HCT116 (cell line): ENCODE measurements around the gene CDYL2. TPM values are rescaled to one million over a fixed set of nuclear protein-coding genes. Genes with fewer than 3 reads are reported as not detected.

Source experiments
- ATAC-seq: fragments of 200-7000 bp; cut with Tn5 transposase; 2 replicates; pipeline ENCODE4 v1.9.1; 2020; ENCODE audit warnings: mild to moderate bottlenecking, moderate library complexity
- BruUV-seq: library from RNA; stranded (reverse); fragments of 400-500 nt; replicated peaks from 2 replicates; lab custom pipeline; 2021; lab: Mats Ljungman, UMichigan
- CTCF ChIA-PET: fragments of 300-600 bp; sonication (Branson Sonifier 250); formaldehyde crosslinking; loops from one replicate; lab custom pipeline; 2021; ENCODE audit warnings: antibody characterized with exemption; lab: Charles Lee
- POLR2A ChIA-PET: fragments of 300-600, 350-600 bp; sonication (Branson Sonifier 250); formaldehyde crosslinking; loops from one replicate; lab custom pipeline; 2021; ENCODE audit warnings: antibody characterized with exemption; lab: Charles Lee
- RAD21 ChIA-PET, 2 experiments: fragments of 300-600 bp; sonication (Branson Sonifier 250); formaldehyde crosslinking; loops; one replicate each; lab custom pipeline; 2023; ENCODE audit warnings: low total read pairs in 2 of 2; ENCODE audit not compliant: uncharacterized antibody in 2 of 2, unreplicated experiment in 2 of 2, low non-redundant PET in 1 of 2; lab: Charles Lee
- DNase-seq: peaks from one replicate; pipeline ENCODE4 v3.0.0-alpha.2; 2010; ENCODE audit warnings: low read depth, low spot score
- H2AFZ ChIP-seq: fragments of 200-600 bp; shearing (Covaris generic), sonication (generic); 2 replicates; pipeline ENCODE4 v1.6.1; 2017; ENCODE audit warnings: low read depth, mixed run types, mixed read lengths, antibody characterized with exemption, low read length; ENCODE audit not compliant: poor library complexity, severe bottlenecking
- H3K27ac ChIP-seq: 2 replicates; pipeline ENCODE4 v1.5.1; 2012; ENCODE audit warnings: low read depth, low read length
- H3K27me3 ChIP-seq: fragments of 200-600 bp; sonication (generic); 2 replicates; pipeline ENCODE4 v1.6.1; 2016; ENCODE audit warnings: mixed run types, low read length, mixed read lengths; ENCODE audit not compliant: insufficient read depth
- H3K36me3 ChIP-seq, 2 experiments: fragments of 200-500 bp in 1 of 2; fragments of 200-600 bp in 1 of 2; sonication (Bioruptor generic) in 1 of 2; sonication (generic) in 1 of 2; 2 replicates each; pipeline versions ENCODE4 v1.5.1 to v1.6.1; 2014 to 2016; ENCODE audit warnings: low read length in 2 of 2, inconsistent platforms in 1 of 2, mixed read lengths in 1 of 2, mixed run types in 1 of 2; ENCODE audit not compliant: insufficient read depth in 2 of 2, control insufficient read depth in 1 of 2
- H3K4me1 ChIP-seq, 2 experiments: fragments of 200-600 bp in 1 of 2; sonication (generic) in 1 of 2; 2 replicates each; pipeline versions ENCODE4 v1.5.1 to v1.6.1; 2012 to 2017; ENCODE audit warnings: low read length in 2 of 2, inconsistent platforms in 1 of 2, mild to moderate bottlenecking in 1 of 2, mixed read lengths in 1 of 2, mixed run types in 1 of 2, moderate library complexity in 1 of 2; ENCODE audit not compliant: insufficient read depth in 2 of 2, control insufficient read depth in 1 of 2
- H3K4me2 ChIP-seq: fragments of 200-600 bp; sonication (generic); 2 replicates; pipeline ENCODE4 v1.6.1; 2017; ENCODE audit warnings: mixed run types, low read length, mixed read lengths
- H3K4me3 ChIP-seq, 2 experiments: fragments of 200-600 bp in 1 of 2; sonication (generic) in 1 of 2; replicated peaks in 1 of 2; 2 replicates each; pipeline ENCODE4 v1.5.1; 2011 to 2016; ENCODE audit warnings: low read length in 2 of 2, control low read depth in 1 of 2, low read depth in 1 of 2, mild to moderate bottlenecking in 1 of 2, mixed read lengths in 1 of 2, mixed run types in 1 of 2
- H3K79me2 ChIP-seq: fragments of 200-600 bp; sonication (generic); 2 replicates; pipeline ENCODE4 v1.6.1; 2017; ENCODE audit warnings: mild to moderate bottlenecking, mixed run types, low read length, moderate library complexity, mixed read lengths; ENCODE audit not compliant: insufficient read depth
- H3K9ac ChIP-seq: fragments of 200-600 bp; sonication (generic); 2 replicates; pipeline ENCODE4 v1.6.1; 2016; ENCODE audit warnings: low read length, mixed read lengths
- H3K9me2 ChIP-seq: fragments of 200-600 bp; sonication (generic), shearing (Covaris generic); 2 replicates; pipeline ENCODE4 v1.6.1; 2017; ENCODE audit warnings: mixed run types, mild to moderate bottlenecking, moderate library complexity; ENCODE audit not compliant: insufficient read depth
- H3K9me3 ChIP-seq, 2 experiments: fragments of 200-500 bp in 1 of 2; fragments of 200-600 bp in 1 of 2; sonication (Bioruptor generic) in 1 of 2; sonication (generic) in 1 of 2; 2 replicates each; pipeline ENCODE4 v1.6.1; 2014 to 2017; ENCODE audit warnings: low read length in 2 of 2, mixed read lengths in 2 of 2, inconsistent platforms in 1 of 2, low read depth in 1 of 2, mild to moderate bottlenecking in 1 of 2, mixed run types in 1 of 2, moderate library complexity in 1 of 2; ENCODE audit not compliant: control insufficient read depth in 1 of 2, insufficient read depth in 1 of 2
- H4K20me1 ChIP-seq: fragments of 200-600 bp; sonication (generic), shearing (Covaris generic); 2 replicates; pipeline ENCODE4 v1.6.1; 2017; ENCODE audit warnings: mixed run types, mild to moderate bottlenecking, moderate library complexity; ENCODE audit not compliant: insufficient read depth
- CBX3 ChIP-seq: IDR thresholded peaks from 2 replicates; pipeline ENCODE4 v1.6.1; 2012; ENCODE audit warnings: low read depth
- FOSL1 ChIP-seq: IDR thresholded peaks from 2 replicates; pipeline ENCODE4 v1.6.1; 2012; ENCODE audit warnings: low read depth
- JUND ChIP-seq: IDR thresholded peaks from 2 replicates; pipeline ENCODE4 v1.6.1; 2012
- POLR2A ChIP-seq: IDR thresholded peaks from 2 replicates; pipeline ENCODE4 v1.7.0; 2011; ENCODE audit warnings: borderline replicate concordance; ENCODE audit not compliant: insufficient read depth, insufficient read length; ENCODE audit errors: extremely low read depth
- SIN3A ChIP-seq: IDR thresholded peaks from 2 replicates; pipeline ENCODE4 v1.6.1; 2012; ENCODE audit warnings: low read depth
- SRF ChIP-seq: IDR thresholded peaks from 2 replicates; pipeline ENCODE4 v1.6.1; 2012; ENCODE audit warnings: low read depth
- TCF7L2 ChIP-seq: IDR thresholded peaks from 2 replicates; pipeline ENCODE4 v1.7.0; 2011; ENCODE audit warnings: borderline replicate concordance, inconsistent platforms; ENCODE audit not compliant: insufficient read depth, insufficient read length; ENCODE audit errors: extremely low read depth
- YY1 ChIP-seq: IDR thresholded peaks from 2 replicates; pipeline ENCODE4 v1.6.1; 2011; ENCODE audit warnings: low read length, low read depth, moderate library complexity, mild to moderate bottlenecking; ENCODE audit not compliant: insufficient replicate concordance; ENCODE audit errors: extremely low read depth
- intact Hi-C: fragments of 100-400 bp; cut with micrococcal nuclease; formaldehyde crosslinking; loops from 2 replicates; pipeline ENCODE4 v1.10.0; 2022
- total RNA-seq: library from RNA; stranded (reverse); gene quantifications from one replicate; pipeline ENCODE4 v1.2.1, GENCODE V29; 2021; ENCODE audit not compliant: unreplicated experiment
- TF ChIP-seq, protein P1 (sequence below): IDR thresholded peaks from 2 replicates; pipeline ENCODE4 v1.6.1; 2012; ENCODE audit warnings: low read depth
- TF ChIP-seq, protein P2 (sequence below): IDR thresholded peaks from 2 replicates; pipeline ENCODE4 v1.6.1; 2011; ENCODE audit warnings: mild to moderate bottlenecking, low read length, moderate library complexity; ENCODE audit not compliant: insufficient replicate concordance; ENCODE audit errors: extremely low read depth
- TF ChIP-seq, protein P3 (sequence below): IDR thresholded peaks from 2 replicates; pipeline ENCODE4 v1.6.1; 2012

Gene CDYL2
- total RNA-seq, 1 experiment from 2014 or later = 0.10 TPM

DNA sequence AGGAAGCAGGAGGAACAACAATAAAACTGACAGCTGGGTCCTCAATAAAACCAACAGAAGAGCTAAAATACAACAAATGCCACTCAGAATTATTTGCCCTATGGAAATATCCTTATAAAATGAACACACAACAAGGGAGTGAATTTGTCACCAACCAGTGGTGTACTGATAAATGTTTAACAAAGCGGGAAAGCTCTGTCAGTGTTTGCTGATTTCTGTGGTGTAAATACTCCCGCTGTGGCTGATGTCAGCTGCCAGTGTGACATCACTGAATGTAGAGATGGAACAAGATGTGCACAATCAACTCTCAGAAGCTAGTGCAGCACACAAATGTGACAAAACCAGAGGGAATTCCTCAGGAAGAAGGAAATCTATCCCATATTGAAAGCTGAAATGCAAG lies 51.9 kb downstream of the CDYL2 start:
- H3K79me2 ChIP-seq = no peaks in the 10 kb centered on the region
- H4K20me1 ChIP-seq = no peaks in the 10 kb centered on the region
- RAD21 ChIA-PET = no interaction called here
- H2AFZ ChIP-seq = no peak overlapping the region
- H3K4me1 ChIP-seq = no peaks in the 10 kb centered on the region
- no peaks in the 10 kb centered on the region for H3K27me3 ChIP-seq
- no peak for DNase-seq
- TF ChIP-seq FOSL1 (no peak), CBX3 (no peak)
- TF ChIP-seq, protein P1, sequence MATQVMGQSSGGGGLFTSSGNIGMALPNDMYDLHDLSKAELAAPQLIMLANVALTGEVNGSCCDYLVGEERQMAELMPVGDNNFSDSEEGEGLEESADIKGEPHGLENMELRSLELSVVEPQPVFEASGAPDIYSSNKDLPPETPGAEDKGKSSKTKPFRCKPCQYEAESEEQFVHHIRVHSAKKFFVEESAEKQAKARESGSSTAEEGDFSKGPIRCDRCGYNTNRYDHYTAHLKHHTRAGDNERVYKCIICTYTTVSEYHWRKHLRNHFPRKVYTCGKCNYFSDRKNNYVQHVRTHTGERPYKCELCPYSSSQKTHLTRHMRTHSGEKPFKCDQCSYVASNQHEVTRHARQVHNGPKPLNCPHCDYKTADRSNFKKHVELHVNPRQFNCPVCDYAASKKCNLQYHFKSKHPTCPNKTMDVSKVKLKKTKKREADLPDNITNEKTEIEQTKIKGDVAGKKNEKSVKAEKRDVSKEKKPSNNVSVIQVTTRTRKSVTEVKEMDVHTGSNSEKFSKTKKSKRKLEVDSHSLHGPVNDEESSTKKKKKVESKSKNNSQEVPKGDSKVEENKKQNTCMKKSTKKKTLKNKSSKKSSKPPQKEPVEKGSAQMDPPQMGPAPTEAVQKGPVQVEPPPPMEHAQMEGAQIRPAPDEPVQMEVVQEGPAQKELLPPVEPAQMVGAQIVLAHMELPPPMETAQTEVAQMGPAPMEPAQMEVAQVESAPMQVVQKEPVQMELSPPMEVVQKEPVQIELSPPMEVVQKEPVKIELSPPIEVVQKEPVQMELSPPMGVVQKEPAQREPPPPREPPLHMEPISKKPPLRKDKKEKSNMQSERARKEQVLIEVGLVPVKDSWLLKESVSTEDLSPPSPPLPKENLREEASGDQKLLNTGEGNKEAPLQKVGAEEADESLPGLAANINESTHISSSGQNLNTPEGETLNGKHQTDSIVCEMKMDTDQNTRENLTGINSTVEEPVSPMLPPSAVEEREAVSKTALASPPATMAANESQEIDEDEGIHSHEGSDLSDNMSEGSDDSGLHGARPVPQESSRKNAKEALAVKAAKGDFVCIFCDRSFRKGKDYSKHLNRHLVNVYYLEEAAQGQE = no peak
- H3K9me2 ChIP-seq = no peaks in the 10 kb centered on the region
- CTCF ChIA-PET = no interaction called here
- no TSS peak for BruUV-seq
- no peak overlapping the region for H3K4me3 ChIP-seq
- no peak overlapping the region for H3K9ac ChIP-seq
- intact Hi-C loops = no loop called here
- H3K9me3 ChIP-seq = no peaks in the 10 kb centered on the region
- H3K27ac ChIP-seq = no peak overlapping the region
- no peak overlapping the region for H3K4me2 ChIP-seq
- no peak for ATAC-seq
- H3K36me3 ChIP-seq = no peaks in the 10 kb centered on the region
- POLR2A ChIA-PET = no interaction called here

DNA sequence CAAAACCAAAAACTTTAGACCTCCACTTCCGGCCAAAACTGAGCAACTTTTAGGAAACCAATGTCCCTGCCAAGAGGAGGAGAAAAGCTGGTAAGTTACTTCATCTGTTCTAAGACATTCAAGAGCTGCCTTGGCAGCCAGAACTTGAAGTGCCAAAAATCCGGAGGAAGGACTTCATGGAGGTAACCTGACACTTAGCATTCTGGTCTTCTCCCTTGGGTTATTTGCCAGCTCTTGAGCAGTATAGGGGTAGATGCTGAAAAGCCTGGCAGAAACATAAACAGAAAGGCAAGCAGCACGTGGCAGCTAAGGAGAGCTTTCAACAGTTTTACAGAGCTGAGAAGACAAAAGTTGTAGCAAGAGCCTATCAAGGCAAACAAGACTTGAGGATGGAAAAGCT lies 53.2 kb downstream of the CDYL2 start:
- no peaks in the 10 kb centered on the region for H3K27me3 ChIP-seq
- no peak for DNase-seq
- H3K79me2 ChIP-seq = no peaks in the 10 kb centered on the region
- no peaks in the 10 kb centered on the region for H4K20me1 ChIP-seq
- BruUV-seq = no TSS peak
- no peaks in the 10 kb centered on the region for H3K4me1 ChIP-seq
- H3K4me2 ChIP-seq = no peak overlapping the region
- H3K4me3 ChIP-seq = no peak overlapping the region
- no peak overlapping the region for H2AFZ ChIP-seq
- ChIA-PET CTCF (no interaction called here), RAD21 (no interaction called here), POLR2A (no interaction called here)
- H3K9me2 ChIP-seq = no peaks in the 10 kb centered on the region
- no peaks in the 10 kb centered on the region for H3K9me3 ChIP-seq
- no peak overlapping the region for H3K27ac ChIP-seq
- H3K36me3 ChIP-seq = no peaks in the 10 kb centered on the region
- no peak for ATAC-seq
- no peak overlapping the region for H3K9ac ChIP-seq
- intact Hi-C loops = no loop called here
- TF ChIP-seq SRF = no peak
- TF ChIP-seq YY1 = no peak
- TF ChIP-seq, protein P2, sequence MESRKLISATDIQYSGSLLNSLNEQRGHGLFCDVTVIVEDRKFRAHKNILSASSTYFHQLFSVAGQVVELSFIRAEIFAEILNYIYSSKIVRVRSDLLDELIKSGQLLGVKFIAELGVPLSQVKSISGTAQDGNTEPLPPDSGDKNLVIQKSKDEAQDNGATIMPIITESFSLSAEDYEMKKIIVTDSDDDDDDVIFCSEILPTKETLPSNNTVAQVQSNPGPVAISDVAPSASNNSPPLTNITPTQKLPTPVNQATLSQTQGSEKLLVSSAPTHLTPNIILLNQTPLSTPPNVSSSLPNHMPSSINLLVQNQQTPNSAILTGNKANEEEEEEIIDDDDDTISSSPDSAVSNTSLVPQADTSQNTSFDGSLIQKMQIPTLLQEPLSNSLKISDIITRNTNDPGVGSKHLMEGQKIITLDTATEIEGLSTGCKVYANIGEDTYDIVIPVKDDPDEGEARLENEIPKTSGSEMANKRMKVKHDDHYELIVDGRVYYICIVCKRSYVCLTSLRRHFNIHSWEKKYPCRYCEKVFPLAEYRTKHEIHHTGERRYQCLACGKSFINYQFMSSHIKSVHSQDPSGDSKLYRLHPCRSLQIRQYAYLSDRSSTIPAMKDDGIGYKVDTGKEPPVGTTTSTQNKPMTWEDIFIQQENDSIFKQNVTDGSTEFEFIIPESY = no peak
- TF ChIP-seq, protein P3, sequence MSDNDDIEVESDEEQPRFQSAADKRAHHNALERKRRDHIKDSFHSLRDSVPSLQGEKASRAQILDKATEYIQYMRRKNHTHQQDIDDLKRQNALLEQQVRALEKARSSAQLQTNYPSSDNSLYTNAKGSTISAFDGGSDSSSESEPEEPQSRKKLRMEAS = no peak
- no peak for TF ChIP-seq CBX3
- no peak for TF ChIP-seq TCF7L2
- TF ChIP-seq, protein P1 = no peak
- TF ChIP-seq POLR2A = no peak
- TF ChIP-seq JUND = no peak
- no peak for TF ChIP-seq SIN3A
